NOMO-1 treated with dmso at 0.1 percent for 144 hours (cell line): Measurements from ENCODE around the gene CCDC88B.

Experiments used
- DNase-seq: peaks from one replicate; lab custom pipeline; 2025; ENCODE audit not compliant: unreplicated experiment; lab: John Stamatoyannopoulos, UW

CCDC88B gene

GRCh38 chr11:64358907-64359711, 19.1 kb downstream of the CCDC88B start, which contains the start of gene RPS6KA4:
TSS of gene RPS6KA4 (plus strand) at chr11:64359162. CDS start at chr11:64359236, 74 bp downstream.
- DNase-seq = no peak

- DNase-seq = peak; percentile 45
Observed at GRCh38 chr11:64359712-64360445, 19.9 kb downstream of the CCDC88B start.

- peak; percentile 48 for DNase-seq
Observed at GRCh38 chr11:64360448-64360921, 20.5 kb downstream of the CCDC88B start.

- no peak for DNase-seq
Observed at GRCh38 chr11:64361659-64362058, 21.7 kb downstream of the CCDC88B start.

GRCh38 chr11:64362339-64362738, 22.3 kb downstream of the CCDC88B start:
- no peak for DNase-seq

GRCh38 chr11:64364435-64364834, 24.4 kb downstream of the CCDC88B start:
- no peak for DNase-seq

GRCh38 chr11:64364911-64365310, 24.9 kb downstream of the CCDC88B start:
- no peak for DNase-seq

- DNase-seq = no peak
Observed at GRCh38 chr11:64366751-64367150, 26.7 kb downstream of the CCDC88B start.

GRCh38 chr11:64367931-64368672, 28.1 kb downstream of the CCDC88B start:
- no peak for DNase-seq

GRCh38 chr11:64368673-64369074, 28.7 kb downstream of the CCDC88B start:
- DNase-seq = no peak

- DNase-seq = no peak
Observed at GRCh38 chr11:64369440-64370421, 29.7 kb downstream of the CCDC88B start.

- DNase-seq = no peak
Observed at GRCh38 chr11:64371201-64371600, 31.2 kb downstream of the CCDC88B start.

GRCh38 chr11:64372021-64372420, 32.0 kb downstream of the CCDC88B start:
- DNase-seq = no peak

- DNase-seq = peak; percentile 70
Observed at GRCh38 chr11:64372802-64373597, 33.0 kb downstream of the CCDC88B start.

GRCh38 chr11:64373598-64373974, 33.6 kb downstream of the CCDC88B start:
- peak; percentile 18 for DNase-seq

- DNase-seq = no peak
Observed at GRCh38 chr11:64376071-64376470, 36.1 kb downstream of the CCDC88B start.

- no peak for DNase-seq
Observed at GRCh38 chr11:64378335-64378880, 38.4 kb downstream of the CCDC88B start.

GRCh38 chr11:64379160-64379559, 39.2 kb downstream of the CCDC88B start:
- no peak for DNase-seq
